Adipocyte (in vitro differentiated cells): ENCODE measurements around the gene ETV3.

Experiments used
- DNase-seq: peaks from one replicate; pipeline ENCODE4 v3.0.0-alpha.2; 2015; ENCODE audit warnings: low read depth
- H3K27me3 ChIP-seq: replicated peaks from 2 replicates; pipeline ENCODE4 v1.7.0; 2013; ENCODE audit warnings: mild to moderate bottlenecking, low read length, moderate library complexity; ENCODE audit not compliant: control insufficient read depth, insufficient read depth
- H3K36me3 ChIP-seq: 2 replicates; pipeline ENCODE4 v1.7.0; 2013; ENCODE audit warnings: low read length, mild to moderate bottlenecking, moderate library complexity; ENCODE audit not compliant: control insufficient read depth, insufficient read depth, severe bottlenecking
- H3K4me1 ChIP-seq: 2 replicates; pipeline ENCODE4 v1.7.0; 2013; ENCODE audit warnings: mild to moderate bottlenecking, low read length, moderate library complexity; ENCODE audit not compliant: control insufficient read depth, insufficient read depth
- H3K4me3 ChIP-seq: 2 replicates; pipeline ENCODE4 v1.7.0; 2013; ENCODE audit warnings: mild to moderate bottlenecking, low read length, moderate library complexity
- H3K9ac ChIP-seq: 2 replicates; pipeline ENCODE4 v1.7.0; 2013; ENCODE audit warnings: mild to moderate bottlenecking, low read length, moderate library complexity
- H3K9me3 ChIP-seq: 2 replicates; pipeline ENCODE4 v1.7.0; 2013; ENCODE audit warnings: mild to moderate bottlenecking, low read length, moderate library complexity; ENCODE audit not compliant: control insufficient read depth

The ETV3 gene

GRCh38 chr1:157136133-157136532 is 2.1 kb downstream of the ETV3 start:
- Histone ChIP-seq H3K27me3 (no peaks in the 10 kb centered on the region), H3K4me3 (peak overlapping the region; percentile 93)

DNA sequence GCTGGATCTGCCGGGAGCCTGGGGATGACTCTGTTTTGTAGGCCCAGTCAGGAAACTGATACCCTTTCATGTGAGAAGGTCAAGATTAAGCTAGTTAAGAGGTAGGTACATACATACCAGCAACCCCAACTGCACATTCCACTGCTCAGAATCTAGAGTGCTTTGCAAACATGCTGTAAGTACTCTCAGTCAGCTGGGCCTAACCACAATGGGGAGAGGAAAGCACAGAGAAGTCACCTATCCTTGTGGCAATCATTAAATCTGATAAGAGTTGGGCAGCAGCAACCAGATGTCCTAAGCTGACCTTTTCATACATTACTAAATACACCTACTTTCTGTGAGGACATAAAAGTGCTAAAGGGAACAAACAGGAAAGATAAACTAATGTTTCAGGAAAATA is 2.5 kb downstream of the ETV3 start:
- H3K4me1 ChIP-seq: peaks cover 33% of the 10 kb centered on the region
- no peak for DNase-seq
- no peaks in the 10 kb centered on the region for H3K27me3 ChIP-seq
- H3K36me3 ChIP-seq: peaks cover 55% of the 10 kb centered on the region
- no peaks in the 10 kb centered on the region for H3K9me3 ChIP-seq
- H3K4me3 ChIP-seq: no peak overlapping the region
- H3K9ac ChIP-seq: peak overlapping the region; percentile 93

More at GRCh38 chr1:157136133-157136532, 2.1 kb downstream of the ETV3 start:
- Histone ChIP-seq H3K9me3 (no peaks in the 10 kb centered on the region), H3K36me3 (peaks cover 51% of the 10 kb centered on the region), H3K9ac (peak overlapping the region; percentile 93), H3K4me1 (peaks cover 33% of the 10 kb centered on the region)
- no peak for DNase-seq

DNA sequence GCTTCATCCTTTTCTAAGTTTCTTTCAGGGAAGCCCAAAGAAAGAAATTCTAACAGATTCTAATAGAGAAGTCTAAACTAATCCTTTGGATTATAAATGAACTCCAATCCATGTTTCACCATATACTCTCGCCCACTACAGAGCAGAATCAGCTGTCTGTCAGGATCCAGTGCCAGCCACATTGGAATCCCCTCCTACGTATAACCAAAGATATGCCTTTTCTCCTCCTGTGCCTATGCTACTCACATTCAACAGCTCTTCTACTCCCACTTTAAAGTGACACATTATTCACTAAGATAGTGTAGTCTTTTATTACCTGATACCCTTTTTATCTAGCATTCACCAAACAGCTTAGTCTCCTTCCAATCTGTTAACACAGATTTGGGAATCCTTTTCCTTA is 3.1 kb downstream of the ETV3 start:
- Histone ChIP-seq H3K4me1 (peaks cover 33% of the 10 kb centered on the region), H3K4me3 (no peak overlapping the region), H3K9me3 (no peaks in the 10 kb centered on the region), H3K36me3 (peaks cover 61% of the 10 kb centered on the region), H3K27me3 (no peaks in the 10 kb centered on the region), H3K9ac (no peak overlapping the region)
- DNase-seq: no peak

GRCh38 chr1:157134442-157134841 is 3.8 kb downstream of the ETV3 start:
- no peak overlapping the region for H3K4me3 ChIP-seq
- peaks cover 67% of the 10 kb centered on the region for H3K36me3 ChIP-seq
- no peaks in the 10 kb centered on the region for H3K27me3 ChIP-seq
- H3K9me3 ChIP-seq: no peaks in the 10 kb centered on the region
- DNase-seq: no peak
- H3K9ac ChIP-seq: no peak overlapping the region
- H3K4me1 ChIP-seq: peaks cover 31% of the 10 kb centered on the region

GRCh38 chr1:157133426-157133825 is 4.8 kb downstream of the ETV3 start:
- no peak for DNase-seq
- H3K27me3 ChIP-seq: no peaks in the 10 kb centered on the region
- peaks cover 77% of the 10 kb centered on the region for H3K36me3 ChIP-seq
- H3K9ac ChIP-seq: no peak overlapping the region
- H3K4me3 ChIP-seq: no peak overlapping the region
- H3K9me3 ChIP-seq: no peaks in the 10 kb centered on the region
- peaks cover 22% of the 10 kb centered on the region for H3K4me1 ChIP-seq

DNA sequence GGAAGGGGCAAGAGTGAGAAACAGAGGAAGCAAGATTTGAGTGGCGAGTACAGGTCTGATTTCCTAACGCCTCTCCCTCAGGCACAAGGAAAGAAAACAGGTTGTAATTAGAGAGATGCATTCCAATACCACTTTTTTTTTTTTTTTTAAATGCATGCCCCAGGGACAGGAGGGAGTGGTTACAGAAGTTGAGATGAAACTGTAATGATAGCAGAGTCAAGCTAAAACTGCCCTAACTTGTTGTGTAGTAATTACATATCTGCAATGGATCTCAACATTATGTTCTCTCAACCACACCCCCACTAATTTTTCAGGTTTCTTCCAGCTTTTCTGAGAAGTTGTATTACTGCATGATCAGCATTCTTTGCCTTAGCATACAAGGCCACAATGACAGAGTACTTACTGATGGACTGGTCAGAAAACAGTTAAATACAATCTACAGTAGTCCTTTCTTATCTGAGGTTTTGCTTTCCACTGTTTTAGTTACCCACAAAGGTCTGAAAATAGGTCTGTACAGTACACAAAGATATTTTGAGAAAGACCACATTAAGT is 5.5 kb downstream of the ETV3 start:
- H3K4me1 ChIP-seq: peaks cover 22% of the 10 kb centered on the region
- H3K9ac ChIP-seq: no peak overlapping the region
- DNase-seq: no peak
- no peak overlapping the region for H3K4me3 ChIP-seq
- peaks cover 84% of the 10 kb centered on the region for H3K36me3 ChIP-seq
- H3K27me3 ChIP-seq: no peaks in the 10 kb centered on the region
- no peaks in the 10 kb centered on the region for H3K9me3 ChIP-seq

GRCh38 chr1:157132111-157132510 is 6.1 kb downstream of the ETV3 start:
- Histone ChIP-seq H3K4me1 (peaks cover 21% of the 10 kb centered on the region), H3K27me3 (no peaks in the 10 kb centered on the region), H3K36me3 (peaks cover 90% of the 10 kb centered on the region), H3K9ac (no peak overlapping the region), H3K9me3 (no peaks in the 10 kb centered on the region), H3K4me3 (no peak overlapping the region)
- DNase-seq: no peak

DNA sequence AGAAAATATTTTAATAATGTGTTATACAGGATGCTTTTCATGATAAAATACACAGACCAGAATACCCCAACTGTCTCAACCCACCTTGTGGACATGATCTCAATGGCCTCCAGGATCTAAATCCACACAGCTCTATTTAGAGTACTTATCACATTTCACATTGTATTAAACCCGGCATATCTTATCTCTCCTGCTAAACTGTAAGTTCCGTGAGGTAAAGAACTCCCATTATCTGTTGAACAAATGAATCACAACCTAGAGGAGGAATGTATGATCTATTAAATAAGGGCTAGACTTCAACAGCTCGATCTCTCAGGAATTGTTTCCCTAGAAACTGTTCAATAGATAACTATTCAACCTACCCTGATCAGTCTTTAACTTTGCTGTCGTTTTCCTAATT is 6.9 kb downstream of the ETV3 start:
- Histone ChIP-seq H3K36me3 (peaks cover 96% of the 10 kb centered on the region), H3K4me3 (no peak overlapping the region), H3K9me3 (no peaks in the 10 kb centered on the region), H3K27me3 (no peaks in the 10 kb centered on the region), H3K9ac (no peak overlapping the region), H3K4me1 (peaks cover 13% of the 10 kb centered on the region)
- no peak for DNase-seq

GRCh38 chr1:157124855-157125254 is 13.3 kb downstream of the ETV3 start:
- Histone ChIP-seq H3K9me3 (no peaks in the 10 kb centered on the region), H3K9ac (no peak overlapping the region), H3K4me1 (peaks cover 2% of the 10 kb centered on the region), H3K36me3 (peaks cover 80% of the 10 kb centered on the region), H3K27me3 (no peaks in the 10 kb centered on the region), H3K4me3 (no peak overlapping the region)
- DNase-seq: no peak

GRCh38 chr1:157119448-157119847 is 18.7 kb downstream of the ETV3 start:
- no peaks in the 10 kb centered on the region for H3K9me3 ChIP-seq
- peaks cover 2% of the 10 kb centered on the region for H3K27me3 ChIP-seq
- peaks cover 30% of the 10 kb centered on the region for H3K36me3 ChIP-seq
- H3K9ac ChIP-seq: no peak overlapping the region
- H3K4me1 ChIP-seq: peaks cover 2% of the 10 kb centered on the region
- H3K4me3 ChIP-seq: no peak overlapping the region
- no peak for DNase-seq

DNA sequence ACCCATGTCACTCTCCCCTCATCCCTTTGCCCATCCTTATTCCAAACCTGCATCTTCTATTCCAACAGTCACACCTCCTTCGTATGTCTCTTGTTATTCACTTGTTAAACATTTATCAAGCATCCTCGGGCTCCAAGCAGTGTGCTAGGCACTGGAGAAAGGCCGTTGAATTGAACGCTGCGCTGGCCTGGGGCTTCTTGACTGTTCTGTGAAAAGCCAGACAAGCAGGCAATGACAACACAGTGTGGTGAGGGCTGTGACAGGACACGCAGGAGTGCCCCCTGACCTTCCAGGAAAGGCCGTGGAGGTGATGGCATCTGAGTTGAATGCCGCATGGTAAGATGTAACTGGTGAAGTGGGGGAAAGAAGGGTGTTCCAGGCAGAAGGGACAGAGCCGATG is 19.2 kb downstream of the ETV3 start:
- Histone ChIP-seq H3K4me3 (no peak overlapping the region), H3K27me3 (peaks cover 5% of the 10 kb centered on the region), H3K9me3 (no peaks in the 10 kb centered on the region), H3K9ac (no peak overlapping the region), H3K4me1 (peaks cover 2% of the 10 kb centered on the region), H3K36me3 (peaks cover 25% of the 10 kb centered on the region)
- no peak for DNase-seq

DNA sequence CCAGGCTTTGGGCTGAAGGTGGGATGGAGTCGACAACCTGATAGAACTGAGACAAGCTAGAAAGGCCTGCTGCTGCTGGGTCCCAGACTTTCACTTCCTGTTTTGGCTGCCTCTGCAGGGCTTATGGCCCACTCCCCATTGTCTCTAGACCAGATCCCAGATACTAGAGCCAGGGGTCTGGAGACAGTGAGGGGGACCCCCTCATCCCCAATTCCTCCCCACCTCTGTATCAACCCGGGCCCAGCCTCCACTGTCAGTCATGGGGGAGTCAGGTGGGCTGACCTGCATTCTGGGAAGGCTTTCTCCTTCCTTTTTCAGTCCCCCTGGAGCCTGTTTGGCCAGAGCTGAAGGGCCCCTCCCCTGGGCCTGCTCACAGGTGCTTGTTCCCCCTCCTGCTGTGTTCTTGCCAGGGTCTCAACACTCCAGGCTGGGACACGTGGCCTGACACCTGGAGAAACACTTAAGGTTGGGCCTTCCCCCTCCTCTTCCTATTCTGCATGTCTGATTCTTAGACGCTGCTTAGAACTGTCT is 20.6 kb downstream of the ETV3 start:
- Histone ChIP-seq H3K4me3 (no peak overlapping the region), H3K9me3 (no peaks in the 10 kb centered on the region), H3K27me3 (peaks cover 10% of the 10 kb centered on the region), H3K36me3 (peaks cover 11% of the 10 kb centered on the region), H3K4me1 (no peaks in the 10 kb centered on the region), H3K9ac (no peak overlapping the region)
- DNase-seq: no peak
